DMS53 treated with DMSO at 0.1 percent for 48 hours (cell line): Measurements from ENCODE around the gene CHPF.

ENCODE experiments used
- DNase-seq: peaks from one replicate; lab custom pipeline; 2025; ENCODE audit not compliant: unreplicated experiment; lab: John Stamatoyannopoulos, UW

CHPF gene

DNA sequence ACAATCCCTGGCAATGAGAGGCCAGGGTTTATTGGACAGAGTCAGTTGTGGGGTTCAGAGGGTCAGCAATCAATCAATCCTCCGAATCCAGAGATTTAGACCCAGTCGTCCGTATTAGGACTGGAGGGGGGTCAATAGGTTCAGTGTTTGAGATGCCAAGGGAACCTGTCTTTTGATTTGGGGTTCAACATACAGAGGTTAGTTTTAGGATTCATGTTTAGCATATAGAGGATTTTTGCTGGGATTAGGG, 44.6 kb downstream of the CHPF start:
- DNase-seq: no peak

GRCh38 chr2:219498280-219499057, 45.1 kb downstream of the CHPF start, which contains the start of gene GMPPA:
GMPPA (plus strand) TSS chr2:219498891; CDS start chr2:219499976, 1,085 bp downstream.
- peak; percentile 92 for DNase-seq

GRCh38 chr2:219497495-219498279, 45.9 kb downstream of the CHPF start:
- peak; percentile 31 for DNase-seq

GRCh38 chr2:219496825-219497494, 46.6 kb downstream of the CHPF start:
- peak; percentile 19 for DNase-seq

GRCh38 chr2:219496247-219496824, 47.3 kb downstream of the CHPF start:
- DNase-seq: no peak

GRCh38 chr2:219495531-219496122, 48.0 kb downstream of the CHPF start:
- DNase-seq: peak; percentile 40

GRCh38 chr2:219494952-219495530, 48.6 kb downstream of the CHPF start:
- no peak for DNase-seq

- no peak for DNase-seq
Observed at GRCh38 chr2:219493086-219493485, 50.5 kb downstream of the CHPF start.

- DNase-seq: no peak
Observed at GRCh38 chr2:219492575-219492974, 51.0 kb downstream of the CHPF start.

DNA sequence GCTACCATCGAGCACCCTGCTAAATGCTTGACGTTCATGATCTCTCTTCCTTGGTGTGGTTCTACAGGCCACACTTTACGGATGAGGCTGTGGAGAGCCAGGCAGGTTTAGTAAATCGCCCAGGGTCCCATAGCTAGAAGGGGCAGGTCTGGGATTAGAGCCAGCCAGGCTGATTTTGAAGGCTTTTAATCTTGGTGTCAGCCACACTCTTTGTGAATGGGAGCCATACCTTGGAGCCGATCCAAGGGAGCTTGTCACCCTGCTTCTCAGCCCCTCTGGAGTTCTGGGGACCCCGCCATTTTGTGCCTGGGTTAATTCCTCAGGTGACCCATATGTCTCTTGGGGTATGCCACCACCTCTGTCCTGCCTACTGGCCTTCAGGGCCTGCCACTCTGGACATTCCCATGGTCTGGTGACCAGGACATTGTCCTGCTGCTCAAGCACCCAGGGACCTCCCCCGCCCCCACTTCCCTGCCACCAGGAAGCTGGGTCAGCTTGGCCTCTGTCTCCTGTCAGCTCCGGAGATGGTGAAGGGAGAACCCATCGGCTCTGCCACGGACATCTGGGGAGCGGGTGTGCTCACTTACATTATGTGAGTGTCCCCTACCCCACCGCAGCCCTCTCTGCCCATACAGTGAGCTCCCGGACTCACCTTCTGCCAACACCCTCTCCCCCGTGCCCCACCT, 52.2 kb downstream of the CHPF start:
- DNase-seq: no peak

- DNase-seq: peak; percentile 10
Observed at GRCh38 chr2:219490600-219491130, 52.9 kb downstream of the CHPF start.

GRCh38 chr2:219490186-219490585, 53.4 kb downstream of the CHPF start:
- no peak for DNase-seq

- no peak for DNase-seq
Observed at GRCh38 chr2:219489315-219489714, 54.3 kb downstream of the CHPF start.
